HepG2 (cell line): ENCODE data around the gene SKP1. TPM values are rescaled to one million over a fixed set of nuclear protein-coding genes. Genes with fewer than 3 reads are reported as not detected.
A peak's percentile ranks its signal among the peaks of the same experiment; 100 is the strongest.

Experiments used
- AFF4 ChIP-seq: sonication (generic); formaldehyde crosslinking; IDR thresholded peaks from 2 replicates; pipeline ENCODE4 v1.4.0; 2020; ENCODE audit warnings: missing genetic modification reagents
- CENPX ChIP-seq: sonication (generic); formaldehyde crosslinking; IDR thresholded peaks from 2 replicates; pipeline ENCODE4 v1.9.0; 2021; ENCODE audit warnings: mild to moderate bottlenecking, missing genetic modification reagents, moderate library complexity
- ERF ChIP-seq: IDR thresholded peaks from 2 replicates; pipeline ENCODE4 v1.6.1; 2018; ENCODE audit warnings: missing biosample characterization, missing genetic modification reagents
- FOXO4 ChIP-seq: sonication (generic); formaldehyde crosslinking; conservative IDR thresholded peaks from 2 replicates; pipeline ENCODE4 v1.8.1; 2023; ENCODE audit warnings: missing genetic modification reagents
- KMT2B ChIP-seq: IDR thresholded peaks from 2 replicates; pipeline ENCODE4 v1.6.1; 2016; ENCODE audit warnings: missing genetic modification reagents, missing compliant biosample characterization
- MED1 ChIP-seq: sonication (generic); formaldehyde crosslinking; IDR thresholded peaks from 2 replicates; pipeline ENCODE4 v1.4.0; 2020; ENCODE audit warnings: missing genetic modification reagents
- NONO ChIP-seq, 2 experiments: fragments of 450-650 bp in 1 of 2; sonication (generic) in 1 of 2; formaldehyde crosslinking in 1 of 2; IDR thresholded peaks in 1 of 2; conservative IDR thresholded peaks in 1 of 2; 2 replicates each; pipeline versions ENCODE4 v1.6.1 to v1.8.0; 2017 to 2022; ENCODE audit warnings: mild to moderate bottlenecking in 1 of 2, missing genetic modification reagents in 1 of 2, moderate library complexity in 1 of 2
- ONECUT2 ChIP-seq: sonication (generic); formaldehyde crosslinking; IDR thresholded peaks from 2 replicates; pipeline ENCODE4 v1.4.0; 2020; ENCODE audit warnings: missing genetic modification reagents
- RXRA ChIP-seq: sonication (generic); formaldehyde crosslinking; IDR thresholded peaks from 2 replicates; pipeline ENCODE4 v1.5.1; 2020; ENCODE audit warnings: missing genetic modification reagents
- SMARCC2 ChIP-seq: fragments of 450-650 bp; IDR thresholded peaks from 2 replicates; pipeline ENCODE4 v1.6.1; 2017; ENCODE audit warnings: antibody characterized with exemption, mild to moderate bottlenecking
- SMC3 ChIP-seq: IDR thresholded peaks from 2 replicates; pipeline ENCODE4 v1.6.1; 2011; ENCODE audit warnings: low read length, improper control_type of control experiment
- SNAI1 ChIP-seq: sonication (generic); formaldehyde crosslinking; IDR thresholded peaks from 2 replicates; pipeline ENCODE4 v1.5.0; 2020; ENCODE audit warnings: mild to moderate bottlenecking, missing genetic modification reagents, borderline replicate concordance
- SNAPC5 ChIP-seq: sonication (generic); formaldehyde crosslinking; IDR thresholded peaks from 2 replicates; pipeline ENCODE4 v1.8.1; 2023; ENCODE audit warnings: mild to moderate bottlenecking, missing genetic modification reagents, borderline replicate concordance
- TCF7L2 ChIP-seq: IDR thresholded peaks from 2 replicates; pipeline ENCODE4 v1.6.1; 2011; ENCODE audit warnings: mild to moderate bottlenecking, low read depth, low read length, moderate library complexity
- TGIF2 ChIP-seq: IDR thresholded peaks from 2 replicates; pipeline ENCODE4 v1.6.1; 2016; ENCODE audit warnings: control low read depth, missing compliant biosample characterization
- ZFP36L2 ChIP-seq: sonication (generic); formaldehyde crosslinking; IDR thresholded peaks from 2 replicates; pipeline ENCODE4 v1.4.0; 2020; ENCODE audit warnings: missing genetic modification reagents
- ZFP41 ChIP-seq: sonication (generic); formaldehyde crosslinking; IDR thresholded peaks from 2 replicates; pipeline ENCODE4 v1.4.0; 2020; ENCODE audit warnings: mild to moderate bottlenecking, missing genetic modification reagents, borderline replicate concordance
- ZKSCAN5 ChIP-seq: sonication (generic); formaldehyde crosslinking; IDR thresholded peaks from 2 replicates; pipeline ENCODE4 v1.5.1; 2020; ENCODE audit warnings: mild to moderate bottlenecking, missing genetic modification reagents
- ZNF20 ChIP-seq: sonication (generic); formaldehyde crosslinking; IDR thresholded peaks from 2 replicates; pipeline ENCODE4 v1.4.0; 2020; ENCODE audit warnings: mild to moderate bottlenecking, moderate library complexity, missing genetic modification reagents
- ZNF230 ChIP-seq: sonication (generic); formaldehyde crosslinking; IDR thresholded peaks from 2 replicates; pipeline ENCODE4 v1.4.0; 2020; ENCODE audit warnings: mild to moderate bottlenecking, missing genetic modification reagents
- ZNF343 ChIP-seq: sonication (generic); formaldehyde crosslinking; IDR thresholded peaks from 2 replicates; pipeline ENCODE4 v1.4.0; 2020; ENCODE audit warnings: mild to moderate bottlenecking, missing genetic modification reagents
- ZNF431 ChIP-seq: sonication (generic); formaldehyde crosslinking; IDR thresholded peaks from 2 replicates; pipeline ENCODE4 v1.9.0; 2022; ENCODE audit warnings: missing genetic modification reagents, low read depth, mild to moderate bottlenecking, borderline replicate concordance
- ZNF580 ChIP-seq: IDR thresholded peaks from 2 replicates; pipeline ENCODE4 v1.6.1; 2016; ENCODE audit warnings: low read depth, borderline replicate concordance
- ZNF766 ChIP-seq: sonication (generic); formaldehyde crosslinking; IDR thresholded peaks from 2 replicates; pipeline ENCODE4 v1.5.0; 2020; ENCODE audit warnings: missing genetic modification reagents, borderline replicate concordance
- ZNF790 ChIP-seq: sonication (generic); formaldehyde crosslinking; IDR thresholded peaks from 2 replicates; pipeline ENCODE4 v1.8.0; 2022; ENCODE audit warnings: missing genetic modification reagents, mild to moderate bottlenecking, borderline replicate concordance
- polyA plus RNA-seq, 8 experiments: library from polyadenylated mRNA; depleted of rRNA in 3 of 8; stranded (reverse) in 7 of 8; unstranded in 1 of 8; fragments of >200 nt; fragmentation: Illumina TruSeq in 4 of 8; extraction: Trizol in 4 of 8; gene quantifications; 2 replicates each; pipeline versions ENCODE4 v1.2.1 to v1.2.3, GENCODE V29; 2011 to 2016; ENCODE audit warnings: low read depth in 4 of 8, missing spikeins in 1 of 8, mixed read lengths in 1 of 8; ENCODE audit not compliant: insufficient read depth in 1 of 8
- total RNA-seq, 5 experiments: library from RNA; depleted of rRNA; stranded (reverse); fragments of >200 nt; fragmentation: Illumina TruSeq; extraction: Trizol; gene quantifications; 2 replicates each; pipeline ENCODE4 v1.2.3, GENCODE V29; 2016; ENCODE audit warnings: low read depth in 1 of 5

The SKP1 gene
- total and polyA plus RNA-seq, 2 of the 13 experiments (the other 11 are each of a cell fraction or from before 2014, with no cell fraction given): 134 to 340 TPM

- TF ChIP-seq ZNF230 (CRISPR knock-in tag): 0 out of 2 replicates have a peak, but pooled peaks have one; percentile 43
- TF ChIP-seq ZFP36L2 (CRISPR knock-in tag): no peak
- peak; percentile 40; the same call in 1 of the 2 replicates for TF ChIP-seq TGIF2 (CRISPR knock-in tag)
- TF ChIP-seq ZKSCAN5 (CRISPR knock-in tag): no peak
- no peak for TF ChIP-seq ZNF20 (CRISPR knock-in tag)
- TF ChIP-seq SNAI1 (CRISPR knock-in tag): no peak
- no peak for TF ChIP-seq RXRA (CRISPR knock-in tag)
- TF ChIP-seq AFF4 (CRISPR knock-in tag): no peak
- no peak for TF ChIP-seq ZFP41
- 0 out of 2 replicates have a peak, but pooled peaks have one; percentile 32 for TF ChIP-seq ERF (CRISPR knock-in tag)
- no peak for TF ChIP-seq TCF7L2
- TF ChIP-seq ZNF766 (CRISPR knock-in tag): no peak
- peak; percentile 27; the same call in 1 of the 2 replicates for TF ChIP-seq MED1 (CRISPR knock-in tag)
- TF ChIP-seq NONO (IDR thresholded peaks at IDR 0.05): no peak
- TF ChIP-seq NONO (CRISPR knock-in tag; conservative IDR thresholded peaks at IDR 0.05): 0 out of 2 replicates have a peak, but pooled peaks have one; percentile 27
- TF ChIP-seq ZNF431 (CRISPR knock-in tag): no peak
- no peak for TF ChIP-seq CENPX (CRISPR knock-in tag)
- TF ChIP-seq KMT2B (CRISPR knock-in tag): no peak
- no peak for TF ChIP-seq SMARCC2
- 0 out of 2 replicates have a peak, but pooled peaks have one; percentile 60 for TF ChIP-seq FOXO4 (CRISPR knock-in tag)
- peak; percentile 88 for TF ChIP-seq SMC3
- TF ChIP-seq SNAPC5 (CRISPR knock-in tag): no peak
- no peak for TF ChIP-seq ZNF343 (CRISPR knock-in tag)
- TF ChIP-seq ZNF580 (CRISPR knock-in tag): no peak
- TF ChIP-seq ONECUT2 (CRISPR knock-in tag): no peak
- TF ChIP-seq ZNF790: no peak
Observed at GRCh38 chr5:134184155-134185135, 7.7 kb upstream of the SKP1 start (continued).
